Stimulated activated CD8-positive, alpha-beta memory T cell treated with anti-CD3 and anti-CD28 coated beads, Interleukin-2, amount 100 ng/mL, for 48 hours (primary cell): ENCODE results near the gene OPRM1.

Experiments used
- DNase-seq, 2 donors: peaks; one replicate each; pipeline ENCODE4 v3.0.0-alpha.2; 2020; ENCODE audit warnings: low read depth in 2 of 2

Gene OPRM1

DNA sequence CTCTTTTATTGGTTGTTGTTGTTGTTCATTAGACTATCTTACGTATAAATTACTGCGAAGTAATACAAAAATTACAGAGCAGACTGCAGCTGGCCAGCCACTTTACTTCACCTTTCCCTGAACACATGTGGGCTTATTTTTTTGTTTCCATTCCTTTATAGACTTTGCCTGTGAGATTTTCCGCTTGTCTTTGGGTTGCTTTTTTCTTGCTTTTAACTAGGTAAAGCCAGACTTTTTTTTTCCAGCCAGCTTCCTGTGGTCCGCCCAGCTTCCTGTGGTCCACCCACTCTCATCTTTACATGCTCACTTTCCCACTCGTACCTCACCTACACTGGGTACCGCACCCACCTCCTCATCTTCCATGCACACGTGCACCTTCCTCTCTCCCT, 238.6 kb downstream of the OPRM1 start:
- no peak for DNase-seq

DNA sequence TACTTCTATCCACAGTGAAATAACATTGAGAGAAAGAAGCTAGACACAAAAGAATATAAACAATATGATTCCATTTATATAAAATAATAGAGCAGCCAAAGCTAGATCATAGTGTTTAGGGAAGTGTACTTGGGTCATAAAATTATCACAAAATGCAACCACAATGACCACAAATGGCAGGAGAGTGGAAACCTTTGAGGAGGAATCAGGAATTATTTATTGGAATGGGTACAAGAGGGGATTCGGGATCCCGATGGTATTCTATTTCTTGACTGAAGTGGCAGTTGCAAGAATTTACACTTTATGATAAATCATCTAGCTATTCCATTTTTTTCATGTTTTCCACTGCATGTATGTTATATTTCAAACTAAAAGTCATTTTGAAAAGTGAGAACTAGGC, 241.5 kb downstream of the OPRM1 start:
- DNase-seq, result no peak

DNA sequence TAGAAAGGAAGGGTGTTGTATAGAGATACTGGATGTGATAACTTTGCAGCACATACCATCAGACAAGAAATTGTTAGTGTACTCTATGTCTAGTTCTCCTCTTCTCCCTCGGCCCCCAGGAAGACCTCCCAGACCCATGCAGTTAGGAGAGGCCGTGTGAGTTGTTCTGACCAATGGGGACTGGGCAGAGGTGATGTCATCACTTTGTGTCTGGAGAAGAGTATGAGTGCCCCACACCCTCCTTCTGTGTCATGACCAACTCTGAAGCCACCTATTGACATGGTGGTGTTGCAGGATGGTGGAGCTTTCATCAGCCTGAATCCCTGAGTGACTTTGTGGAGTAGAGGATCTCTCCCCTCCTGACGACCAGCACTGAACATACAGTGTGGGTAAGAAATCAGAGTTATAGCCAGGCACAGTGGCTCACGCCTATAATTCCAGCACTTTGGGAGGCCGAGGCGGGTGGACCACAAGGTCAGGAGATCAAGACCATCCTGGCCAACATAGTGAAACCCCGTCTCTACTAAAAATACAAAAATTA, 245.3 kb downstream of the OPRM1 start:
- DNase-seq, result no peak

- DNase-seq, result no peak
Measured at GRCh38 chr6:154285826-154286225, 246.8 kb downstream of the OPRM1 start.

DNA sequence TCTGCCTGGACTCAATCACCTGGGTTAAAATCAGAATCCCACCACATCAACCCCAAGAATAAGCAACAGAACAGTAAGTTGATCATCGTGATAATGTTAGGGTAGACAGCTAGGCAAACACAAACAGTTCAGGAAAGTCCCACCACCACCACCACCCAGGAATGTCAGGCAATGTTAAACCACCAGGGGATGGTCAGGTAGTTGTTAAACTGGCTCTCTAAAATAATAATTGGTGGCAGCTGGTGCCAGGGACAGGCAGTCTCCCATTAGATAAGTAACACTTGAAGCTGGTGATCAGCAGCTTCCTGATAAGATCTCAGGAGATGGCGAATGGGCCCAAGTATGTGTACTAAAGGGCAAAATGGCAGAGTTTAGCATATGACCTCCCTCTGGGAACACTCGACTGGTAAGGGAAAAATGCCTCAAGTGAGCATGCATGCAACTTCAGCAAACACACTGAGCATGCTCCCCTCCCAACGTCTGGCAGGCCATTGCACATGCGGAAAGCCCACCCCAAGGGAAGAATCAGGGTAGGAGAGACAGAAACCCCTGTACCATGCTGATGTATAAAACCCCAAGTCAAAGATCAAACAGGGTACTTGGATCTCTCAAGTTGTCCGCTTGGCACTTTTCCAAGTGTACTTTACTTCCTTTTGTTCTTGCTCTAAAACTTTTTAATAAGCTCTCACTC, 250.9 kb downstream of the OPRM1 start:
- DNase-seq, result no peak

- no peak for DNase-seq
Measured at GRCh38 chr6:154292066-154292465, 253.0 kb downstream of the OPRM1 start.

GRCh38 chr6:154292855-154293519, 253.9 kb downstream of the OPRM1 start:
- DNase-seq, result no peak

DNA sequence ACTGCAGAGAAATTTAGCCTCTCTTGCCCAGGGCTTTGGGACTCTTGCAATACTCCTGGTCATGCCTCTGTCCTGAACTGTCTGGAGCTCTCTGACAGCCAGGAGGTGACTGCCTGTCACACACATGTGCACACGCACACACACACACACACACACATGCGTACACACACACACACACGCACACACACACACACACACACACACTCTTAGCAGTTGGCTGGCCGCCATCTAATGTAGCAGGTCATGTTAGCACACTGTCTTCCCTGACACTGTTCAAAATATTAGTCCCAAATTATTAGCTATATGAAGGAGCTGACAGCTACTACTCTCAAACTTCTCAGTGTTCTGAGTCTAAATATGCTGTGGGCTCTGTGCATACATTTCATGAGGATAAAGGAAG, 256.7 kb downstream of the OPRM1 start:
- no peak for DNase-seq
